HepG2 (cell line): ENCODE data around the gene MPC1. TPM values are rescaled to one million over a fixed set of nuclear protein-coding genes. Genes with fewer than 3 reads are reported as not detected.
A peak's percentile ranks its signal among the peaks of the same experiment; 100 is the strongest.

Experiments used
- BRCA1 ChIP-seq: sonication (generic); formaldehyde crosslinking; IDR thresholded peaks from 2 replicates; pipeline ENCODE4 v1.4.0; 2020; ENCODE audit warnings: missing genetic modification reagents
- CEBPG ChIP-seq: IDR thresholded peaks from 2 replicates; pipeline ENCODE4 v1.6.1; 2016
- FIP1L1 ChIP-seq: fragments of 200-400 bp; formaldehyde crosslinking; IDR thresholded peaks from 2 replicates; pipeline ENCODE4 v1.6.1; 2018; ENCODE audit warnings: low read depth, mild to moderate bottlenecking, low read length, moderate library complexity, borderline replicate concordance; ENCODE audit not compliant: insufficient read depth
- FOXK1 ChIP-seq: sonication (generic); formaldehyde crosslinking; IDR thresholded peaks from 2 replicates; pipeline ENCODE4 v1.4.0; 2020; ENCODE audit warnings: low read depth, missing genetic modification reagents, borderline replicate concordance
- HMG20B ChIP-seq: conservative IDR thresholded peaks from 2 replicates; pipeline ENCODE4 v1.6.1; 2016; ENCODE audit warnings: missing genetic modification reagents, missing compliant biosample characterization
- KDM3A ChIP-seq: IDR thresholded peaks from 2 replicates; pipeline ENCODE4 v1.6.1; 2018; ENCODE audit warnings: low read depth, missing compliant biosample characterization
- MATR3 ChIP-seq: sonication (generic); formaldehyde crosslinking; IDR thresholded peaks from 2 replicates; pipeline ENCODE4 v1.4.0; 2020; ENCODE audit warnings: missing genetic modification reagents
- MEIS1 ChIP-seq: sonication (generic); formaldehyde crosslinking; IDR thresholded peaks from 2 replicates; pipeline ENCODE4 v1.9.0; 2021; ENCODE audit warnings: mild to moderate bottlenecking, missing genetic modification reagents, moderate library complexity, borderline replicate concordance
- ZFP37 ChIP-seq: sonication (generic); formaldehyde crosslinking; IDR thresholded peaks from 2 replicates; pipeline ENCODE4 v1.4.0; 2020; ENCODE audit warnings: missing genetic modification reagents, borderline replicate concordance
- ZFP90 ChIP-seq: sonication (generic); formaldehyde crosslinking; IDR thresholded peaks from 2 replicates; pipeline ENCODE4 v1.8.0; 2022; ENCODE audit warnings: missing genetic modification reagents, mild to moderate bottlenecking, inconsistent platforms, borderline replicate concordance
- ZMAT3 ChIP-seq: sonication (generic); formaldehyde crosslinking; conservative IDR thresholded peaks from 2 replicates; pipeline ENCODE4 v1.7.0; 2021; ENCODE audit warnings: missing genetic modification reagents
- ZNF12 ChIP-seq: sonication (generic); formaldehyde crosslinking; IDR thresholded peaks from 2 replicates; pipeline ENCODE4 v1.5.0; 2020; ENCODE audit warnings: missing genetic modification reagents
- ZNF670 ChIP-seq: sonication (generic); formaldehyde crosslinking; IDR thresholded peaks from 2 replicates; pipeline ENCODE4 v1.8.0; 2022; ENCODE audit warnings: mild to moderate bottlenecking, missing genetic modification reagents, borderline replicate concordance
- ZNF746 ChIP-seq: sonication (generic); formaldehyde crosslinking; IDR thresholded peaks from 2 replicates; pipeline ENCODE4 v1.8.0; 2022; ENCODE audit warnings: mild to moderate bottlenecking, missing genetic modification reagents
- ZSCAN30 ChIP-seq: sonication (generic); formaldehyde crosslinking; IDR thresholded peaks from 2 replicates; pipeline ENCODE4 v1.5.0; 2020; ENCODE audit warnings: mild to moderate bottlenecking, missing genetic modification reagents
- polyA plus RNA-seq, 8 experiments: library from polyadenylated mRNA; depleted of rRNA in 3 of 8; stranded (reverse) in 7 of 8; unstranded in 1 of 8; fragments of >200 nt; fragmentation: Illumina TruSeq in 4 of 8; extraction: Trizol in 4 of 8; gene quantifications; 2 replicates each; pipeline versions ENCODE4 v1.2.1 to v1.2.3, GENCODE V29; 2011 to 2016; ENCODE audit warnings: low read depth in 4 of 8, missing spikeins in 1 of 8, mixed read lengths in 1 of 8; ENCODE audit not compliant: insufficient read depth in 1 of 8
- total RNA-seq, 5 experiments: library from RNA; depleted of rRNA; stranded (reverse); fragments of >200 nt; fragmentation: Illumina TruSeq; extraction: Trizol; gene quantifications; 2 replicates each; pipeline ENCODE4 v1.2.3, GENCODE V29; 2016; ENCODE audit warnings: low read depth in 1 of 5
- TF ChIP-seq, protein P1 (sequence below): IDR thresholded peaks from 2 replicates; pipeline ENCODE4 v1.6.1; 2016; ENCODE audit warnings: missing biosample characterization, missing genetic modification reagents, low read depth
- TF ChIP-seq, protein P2 (sequence below): sonication (generic); formaldehyde crosslinking; IDR thresholded peaks from 2 replicates; pipeline ENCODE4 v1.4.0; 2020; ENCODE audit warnings: low read depth, mild to moderate bottlenecking, missing genetic modification reagents
- TF ChIP-seq, protein P3 (sequence below): sonication (generic); formaldehyde crosslinking; IDR thresholded peaks from 2 replicates; pipeline ENCODE4 v1.4.0; 2020; ENCODE audit warnings: missing genetic modification reagents
- TF ChIP-seq, protein P4 (sequence below): sonication (generic); formaldehyde crosslinking; IDR thresholded peaks from 2 replicates; pipeline ENCODE4 v1.8.1; 2023; ENCODE audit warnings: mild to moderate bottlenecking, moderate library complexity, missing genetic modification reagents

MPC1 gene
- total and polyA plus RNA-seq, 2 of the 13 experiments (the other 11 are each of a cell fraction or from before 2014, with no cell fraction given) = 189 to 214 TPM

DNA sequence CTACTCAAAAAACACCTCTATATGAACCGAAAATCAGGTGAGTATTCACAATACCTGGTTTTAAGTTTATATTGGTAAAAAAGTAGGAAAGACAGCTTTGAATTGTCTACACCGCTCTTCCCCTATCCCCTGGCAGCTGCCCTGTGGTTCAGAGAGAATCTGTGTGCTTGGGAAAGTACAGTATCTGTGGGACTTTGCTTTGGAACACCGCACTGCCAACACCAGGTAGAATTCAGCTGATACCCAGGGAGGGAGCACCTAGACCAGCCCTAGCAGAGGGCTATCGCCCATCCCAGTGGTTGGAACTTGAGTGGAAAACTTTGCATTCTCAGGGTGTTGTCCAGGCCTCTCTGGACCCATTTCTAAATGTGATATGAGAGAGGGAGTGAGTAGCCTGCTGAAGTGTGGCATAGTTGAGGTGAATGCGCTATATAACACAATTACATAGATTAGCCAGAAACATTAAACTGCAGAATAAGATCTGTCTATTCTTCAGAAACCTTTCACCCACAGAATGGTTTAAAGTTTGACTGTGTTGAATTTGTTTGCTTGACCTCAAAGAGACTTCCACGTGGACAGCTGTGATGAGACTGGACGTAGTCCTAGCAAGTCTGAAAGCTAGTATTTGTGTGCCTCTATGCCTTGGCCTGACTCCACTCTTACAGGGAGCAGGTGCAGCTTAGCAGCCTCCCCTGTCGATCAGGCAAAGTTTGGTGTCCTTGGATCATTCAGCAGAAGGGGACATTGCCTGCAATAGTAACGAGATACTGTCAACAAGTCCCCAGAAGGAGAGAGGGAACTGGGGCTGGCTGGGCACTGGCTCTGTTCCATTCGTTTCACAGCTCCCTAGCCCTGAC, 11.5 kb upstream of the MPC1 start (continued):
- TF ChIP-seq, protein P1, sequence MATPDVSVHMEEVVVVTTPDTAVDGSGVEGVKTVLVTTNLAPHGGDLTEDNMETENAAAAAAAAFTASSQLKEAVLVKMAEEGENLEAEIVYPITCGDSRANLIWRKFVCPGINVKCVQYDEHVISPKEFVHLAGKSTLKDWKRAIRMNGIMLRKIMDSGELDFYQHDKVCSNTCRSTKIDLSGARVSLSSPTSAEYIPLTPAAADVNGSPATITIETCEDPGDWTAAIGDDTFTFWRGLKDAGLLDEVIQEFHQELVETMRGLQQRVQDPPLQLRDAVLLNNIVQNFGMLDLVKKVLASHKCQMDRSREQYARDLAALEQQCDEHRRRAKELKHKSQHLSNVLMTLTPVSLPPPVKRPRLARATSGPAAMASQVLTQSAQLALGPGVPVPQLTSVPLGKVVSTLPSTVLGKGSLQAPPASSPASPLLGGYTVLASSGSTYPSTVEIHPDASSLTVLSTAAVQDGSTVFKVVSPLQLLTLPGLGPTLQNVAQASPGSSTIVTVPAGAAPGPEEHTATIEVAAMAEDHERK (CRISPR knock-in tag) = no peak
- 0 out of 2 replicates have a peak, but pooled peaks have one; percentile 55 for TF ChIP-seq ZMAT3 (CRISPR knock-in tag)
- TF ChIP-seq HMG20B = 0 out of 2 replicates have a peak, but pooled peaks have one; percentile 20
- no peak for TF ChIP-seq FIP1L1
- TF ChIP-seq, protein P2, sequence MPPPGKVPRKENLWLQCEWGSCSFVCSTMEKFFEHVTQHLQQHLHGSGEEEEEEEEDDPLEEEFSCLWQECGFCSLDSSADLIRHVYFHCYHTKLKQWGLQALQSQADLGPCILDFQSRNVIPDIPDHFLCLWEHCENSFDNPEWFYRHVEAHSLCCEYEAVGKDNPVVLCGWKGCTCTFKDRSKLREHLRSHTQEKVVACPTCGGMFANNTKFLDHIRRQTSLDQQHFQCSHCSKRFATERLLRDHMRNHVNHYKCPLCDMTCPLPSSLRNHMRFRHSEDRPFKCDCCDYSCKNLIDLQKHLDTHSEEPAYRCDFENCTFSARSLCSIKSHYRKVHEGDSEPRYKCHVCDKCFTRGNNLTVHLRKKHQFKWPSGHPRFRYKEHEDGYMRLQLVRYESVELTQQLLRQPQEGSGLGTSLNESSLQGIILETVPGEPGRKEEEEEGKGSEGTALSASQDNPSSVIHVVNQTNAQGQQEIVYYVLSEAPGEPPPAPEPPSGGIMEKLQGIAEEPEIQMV (CRISPR knock-in tag) = peak; percentile 57
- TF ChIP-seq, protein P3, sequence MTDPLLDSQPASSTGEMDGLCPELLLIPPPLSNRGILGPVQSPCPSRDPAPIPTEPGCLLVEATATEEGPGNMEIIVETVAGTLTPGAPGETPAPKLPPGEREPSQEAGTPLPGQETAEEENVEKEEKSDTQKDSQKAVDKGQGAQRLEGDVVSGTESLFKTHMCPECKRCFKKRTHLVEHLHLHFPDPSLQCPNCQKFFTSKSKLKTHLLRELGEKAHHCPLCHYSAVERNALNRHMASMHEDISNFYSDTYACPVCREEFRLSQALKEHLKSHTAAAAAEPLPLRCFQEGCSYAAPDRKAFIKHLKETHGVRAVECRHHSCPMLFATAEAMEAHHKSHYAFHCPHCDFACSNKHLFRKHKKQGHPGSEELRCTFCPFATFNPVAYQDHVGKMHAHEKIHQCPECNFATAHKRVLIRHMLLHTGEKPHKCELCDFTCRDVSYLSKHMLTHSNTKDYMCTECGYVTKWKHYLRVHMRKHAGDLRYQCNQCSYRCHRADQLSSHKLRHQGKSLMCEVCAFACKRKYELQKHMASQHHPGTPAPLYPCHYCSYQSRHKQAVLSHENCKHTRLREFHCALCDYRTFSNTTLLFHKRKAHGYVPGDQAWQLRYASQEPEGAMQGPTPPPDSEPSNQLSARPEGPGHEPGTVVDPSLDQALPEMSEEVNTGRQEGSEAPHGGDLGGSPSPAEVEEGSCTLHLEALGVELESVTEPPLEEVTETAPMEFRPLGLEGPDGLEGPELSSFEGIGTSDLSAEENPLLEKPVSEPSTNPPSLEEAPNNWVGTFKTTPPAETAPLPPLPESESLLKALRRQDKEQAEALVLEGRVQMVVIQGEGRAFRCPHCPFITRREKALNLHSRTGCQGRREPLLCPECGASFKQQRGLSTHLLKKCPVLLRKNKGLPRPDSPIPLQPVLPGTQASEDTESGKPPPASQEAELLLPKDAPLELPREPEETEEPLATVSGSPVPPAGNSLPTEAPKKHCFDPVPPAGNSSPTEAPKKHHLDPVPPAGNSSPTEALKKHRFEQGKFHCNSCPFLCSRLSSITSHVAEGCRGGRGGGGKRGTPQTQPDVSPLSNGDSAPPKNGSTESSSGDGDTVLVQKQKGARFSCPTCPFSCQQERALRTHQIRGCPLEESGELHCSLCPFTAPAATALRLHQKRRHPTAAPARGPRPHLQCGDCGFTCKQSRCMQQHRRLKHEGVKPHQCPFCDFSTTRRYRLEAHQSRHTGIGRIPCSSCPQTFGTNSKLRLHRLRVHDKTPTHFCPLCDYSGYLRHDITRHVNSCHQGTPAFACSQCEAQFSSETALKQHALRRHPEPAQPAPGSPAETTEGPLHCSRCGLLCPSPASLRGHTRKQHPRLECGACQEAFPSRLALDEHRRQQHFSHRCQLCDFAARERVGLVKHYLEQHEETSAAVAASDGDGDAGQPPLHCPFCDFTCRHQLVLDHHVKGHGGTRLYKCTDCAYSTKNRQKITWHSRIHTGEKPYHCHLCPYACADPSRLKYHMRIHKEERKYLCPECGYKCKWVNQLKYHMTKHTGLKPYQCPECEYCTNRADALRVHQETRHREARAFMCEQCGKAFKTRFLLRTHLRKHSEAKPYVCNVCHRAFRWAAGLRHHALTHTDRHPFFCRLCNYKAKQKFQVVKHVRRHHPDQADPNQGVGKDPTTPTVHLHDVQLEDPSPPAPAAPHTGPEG = no peak
- TF ChIP-seq CEBPG (CRISPR knock-in tag) = peak; percentile 16; the same call in 1 of the 2 replicates
- no peak for TF ChIP-seq ZNF746 (CRISPR knock-in tag)
- TF ChIP-seq BRCA1 (CRISPR knock-in tag) = peak; percentile 70; the same call in 1 of the 2 replicates
- no peak for TF ChIP-seq ZFP37 (CRISPR knock-in tag)
- peak; percentile 85; the same call in 1 of the 2 replicates for TF ChIP-seq MEIS1 (CRISPR knock-in tag)
- TF ChIP-seq MATR3 (CRISPR knock-in tag) = no peak
- peak; percentile 65; the same call in 1 of the 2 replicates for TF ChIP-seq ZFP90 (CRISPR knock-in tag)
- TF ChIP-seq ZSCAN30 (CRISPR knock-in tag) = no peak
- no peak for TF ChIP-seq ZNF670 (CRISPR knock-in tag)
- TF ChIP-seq FOXK1 = peak; percentile 64; the same call in 1 of the 2 replicates
- TF ChIP-seq KDM3A (CRISPR knock-in tag) = no peak
- TF ChIP-seq, protein P4, sequence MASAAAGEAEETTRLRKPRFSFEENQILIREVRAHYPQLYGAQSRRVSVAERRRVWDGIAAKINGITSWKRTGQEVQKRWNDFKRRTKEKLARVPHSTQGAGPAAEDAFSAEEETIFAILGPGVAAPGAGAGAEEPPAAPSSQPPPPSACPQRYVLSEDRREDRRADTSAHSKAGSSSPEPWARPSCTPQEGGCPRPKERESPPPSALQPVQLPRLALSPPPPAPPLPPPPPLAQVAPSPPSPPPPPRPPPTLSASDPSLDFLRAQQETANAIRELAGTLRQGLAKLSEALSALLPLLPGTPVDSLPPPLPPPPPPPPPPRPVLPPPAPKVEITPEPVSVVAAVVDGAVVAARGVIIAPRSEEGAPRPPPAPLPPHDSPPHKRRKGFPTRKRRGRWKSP (CRISPR knock-in tag) = peak; percentile 58; the same call in 1 of the 2 replicates
- TF ChIP-seq ZNF12 (CRISPR knock-in tag) = no peak
